SK-N-MC (cell line): ENCODE results near the gene ANKRD17.

Experiments used
- EZH2 ChIP-seq: fragments of 200-600 bp; sonication (generic); IDR thresholded peaks from one replicate; pipeline ENCODE4 v1.6.1; 2017; ENCODE audit warnings: antibody characterized with exemption
- FOXP2 ChIP-seq: optimal IDR thresholded peaks from 2 replicates; pipeline ENCODE3; 2011; ENCODE audit warnings: mild to moderate bottlenecking, moderate library complexity; ENCODE audit not compliant: insufficient read depth; ENCODE audit errors: extremely low read length, control extremely low read depth
- POLR2AphosphoS5 ChIP-seq: IDR thresholded peaks from 2 replicates; pipeline ENCODE4 v1.6.1; 2012; ENCODE audit warnings: mild to moderate bottlenecking, low read depth, low read length, borderline replicate concordance

GRCh38 chr4:73080789-73081188 lies 177.8 kb downstream of the ANKRD17 start:
- TF ChIP-seq POLR2AphosphoS5 (no peak), EZH2 (no peak), FOXP2 (no peak)
